CD4-positive, alpha-beta T cell (primary cell): Measurements from ENCODE around the gene FNDC3B. TPM values are rescaled to one million over a fixed set of nuclear protein-coding genes. Genes with fewer than 3 reads are reported as not detected.

Experiments used
- ATAC-seq: fragments of 200-7000 bp; cut with Tn5 transposase; one replicate; pipeline ENCODE4 v1.10.0; 2022; ENCODE audit warnings: mild to moderate bottlenecking; ENCODE audit not compliant: poor library complexity
- CTCF ChIA-PET: fragments of 350-600 bp; sonication (Branson Sonifier 250); formaldehyde crosslinking; loops from one replicate; lab custom pipeline; 2021; ENCODE audit warnings: antibody characterized with exemption, inconsistent platforms; lab: Charles Lee
- POLR2A ChIA-PET: fragments of 350-600 bp; sonication (Branson Sonifier 250); formaldehyde crosslinking; loops from one replicate; lab custom pipeline; 2021; ENCODE audit warnings: antibody characterized with exemption, inconsistent platforms; lab: Charles Lee
- DNase-seq, 14 experiments: peaks; one replicate each; pipeline ENCODE4 v3.0.0-alpha.2; 2013 to 2020; ENCODE audit warnings: mixed read lengths in 2 of 14
- H3K27ac ChIP-seq, 2 donors: one replicate each; pipeline versions ENCODE4 v1.5.1 to v1.7.0; 2013; ENCODE audit warnings: low read length in 2 of 2, low read depth in 1 of 2, mild to moderate bottlenecking in 1 of 2
- H3K27me3 ChIP-seq, 2 experiments: 1 replicate in 1 of 2; 2 replicates in 1 of 2; pipeline versions ENCODE4 v1.6.1 to v1.7.0; 2013; ENCODE audit warnings: low read length in 2 of 2, control low read depth in 1 of 2, mild to moderate bottlenecking in 1 of 2, moderate library complexity in 1 of 2; ENCODE audit not compliant: insufficient read depth in 2 of 2, control insufficient read depth in 1 of 2
- H3K36me3 ChIP-seq: one replicate; pipeline ENCODE4 v1.6.1; 2013; ENCODE audit warnings: low read length, control low read depth; ENCODE audit not compliant: insufficient read depth
- H3K4me1 ChIP-seq: one replicate; pipeline ENCODE4 v1.6.1; 2013; ENCODE audit warnings: low read length, control low read depth; ENCODE audit not compliant: insufficient read depth
- H3K4me3 ChIP-seq: one replicate; pipeline ENCODE4 v1.5.1; 2013; ENCODE audit warnings: mild to moderate bottlenecking, low read length, moderate library complexity
- H3K9me3 ChIP-seq, 2 experiments: 1 replicate in 1 of 2; 2 replicates in 1 of 2; pipeline versions ENCODE4 v1.6.1 to v1.7.0; 2013; ENCODE audit warnings: low read length in 2 of 2, mild to moderate bottlenecking in 2 of 2, control low read depth in 1 of 2, moderate library complexity in 1 of 2; ENCODE audit not compliant: control insufficient read depth in 1 of 2, insufficient read depth in 1 of 2
- H3K27ac Mint-ChIP-seq: one replicate; pipeline ENCODE4 v1.8.0; 2020; ENCODE audit warnings: mixed read lengths
- H3K27me3 Mint-ChIP-seq: one replicate; pipeline ENCODE4 v1.8.0; 2021; ENCODE audit warnings: mixed read lengths
- H3K36me3 Mint-ChIP-seq: one replicate; pipeline ENCODE4 v1.8.0; 2021; ENCODE audit warnings: low read depth, mixed read lengths
- H3K4me1 Mint-ChIP-seq: one replicate; pipeline ENCODE4 v1.8.0; 2021; ENCODE audit warnings: low read depth, mixed read lengths
- H3K4me3 Mint-ChIP-seq: one replicate; pipeline ENCODE4 v1.8.0; 2020; ENCODE audit warnings: mild to moderate bottlenecking, mixed read lengths
- H3K9me3 Mint-ChIP-seq: one replicate; pipeline ENCODE4 v1.8.0; 2020; ENCODE audit warnings: mixed read lengths
- CTCF ChIP-seq: fragments of 200-600 bp; IDR thresholded peaks from one replicate; pipeline ENCODE4 v1.8.0; 2022; ENCODE audit warnings: antibody characterized with exemption, mild to moderate bottlenecking
- intact Hi-C, 2 experiments: fragments of 100-400 bp; cut with DNase I in 1 of 2; cut with micrococcal nuclease in 1 of 2; formaldehyde crosslinking; loops; one replicate each; pipeline versions ENCODE4 v1.15.1 to v1.9.0; 2023 to 2025; cut with DNase I, micrococcal nuclease
- total RNA-seq, 174 experiments: library from RNA in 2 of 174; stranded (reverse) in 2 of 174; gene quantifications; one replicate each; pipeline ENCODE4 v1.2.3 and lab custom pipeline; 2021 to 2026

Gene FNDC3B
- total RNA-seq, 2 experiments from 2014 or later, result 26.1 to 28.7 TPM

- no peak overlapping the region for H3K4me3 Mint-ChIP-seq
- DNase-seq (no peak), ATAC-seq (no peak)
- intact Hi-C loops, result no loop called here
- no peak overlapping the region for H3K27ac ChIP-seq
- H3K36me3 Mint-ChIP-seq, result peaks cover 10% of the 10 kb centered on the region
- H3K27me3 ChIP-seq, result peaks cover 0 to 3% of the 10 kb centered on the region in 2 experiments
- ChIA-PET POLR2A (no interaction called here), CTCF (no interaction called here)
- H3K9me3 ChIP-seq, result peaks cover 5 to 7% of the 10 kb centered on the region in 2 experiments
- no peak overlapping the region for H3K4me3 ChIP-seq
- H3K36me3 ChIP-seq, result no peaks in the 10 kb centered on the region
- no peaks in the 10 kb centered on the region for H3K4me1 Mint-ChIP-seq
- peaks cover 10% of the 10 kb centered on the region for H3K9me3 Mint-ChIP-seq
- no peak overlapping the region for H3K27ac Mint-ChIP-seq
- TF ChIP-seq CTCF, result no peak
- no peaks in the 10 kb centered on the region for H3K4me1 ChIP-seq
- peaks cover 9% of the 10 kb centered on the region for H3K27me3 Mint-ChIP-seq
Measured at GRCh38 chr3:172405914-172406313, 366.5 kb downstream of the FNDC3B start.

- Mint-ChIP-seq H3K36me3 (no peaks in the 10 kb centered on the region), H3K27me3 (peaks cover 17% of the 10 kb centered on the region), H3K4me3 (no peak overlapping the region), H3K4me1 (no peaks in the 10 kb centered on the region), H3K9me3 (peaks cover 5% of the 10 kb centered on the region), H3K27ac (no peak overlapping the region)
- Histone ChIP-seq H3K36me3 (no peaks in the 10 kb centered on the region), H3K4me1 (no peaks in the 10 kb centered on the region), H3K4me3 (no peak overlapping the region), H3K27ac (no peak overlapping the region), H3K27me3 (peaks cover 0 to 3% of the 10 kb centered on the region in 2 experiments), H3K9me3 (peaks cover 0 to 12% of the 10 kb centered on the region in 2 experiments)
- DNase-seq (no peak), ATAC-seq (no peak)
- ChIA-PET CTCF (no interaction called here), POLR2A (no interaction called here)
- no peak for TF ChIP-seq CTCF
- intact Hi-C loops, result no loop called here
Measured at GRCh38 chr3:172407872-172408271, 368.5 kb downstream of the FNDC3B start.

- ATAC-seq (no peak), DNase-seq (no peak)
- Mint-ChIP-seq H3K9me3 (peaks cover 3% of the 10 kb centered on the region), H3K36me3 (no peaks in the 10 kb centered on the region), H3K4me3 (no peak overlapping the region), H3K27ac (no peak overlapping the region), H3K4me1 (no peaks in the 10 kb centered on the region), H3K27me3 (peaks cover 35% of the 10 kb centered on the region)
- Histone ChIP-seq H3K27me3 (peaks cover 6 to 7% of the 10 kb centered on the region in 2 experiments), H3K4me1 (no peaks in the 10 kb centered on the region), H3K36me3 (no peaks in the 10 kb centered on the region), H3K4me3 (no peak overlapping the region), H3K27ac (no peak overlapping the region), H3K9me3 (peaks cover 0 to 12% of the 10 kb centered on the region in 2 experiments)
- intact Hi-C loops, result no loop called here
- ChIA-PET CTCF (no interaction called here), POLR2A (no interaction called here)
- TF ChIP-seq CTCF, result no peak
Measured at GRCh38 chr3:172410702-172411477, 371.5 kb downstream of the FNDC3B start.
